GM18498 (cell line): Measurements from ENCODE around the gene SH3RF2.
"Not testable (repeated sequence)": the region's sequence is repeated elsewhere in the genome, so short reads cannot be mapped to it uniquely, and the experiment has no call there.

Experiments used
- ATAC-seq: cut with Tn5 transposase; IDR thresholded peaks from one replicate; pipeline ENCODE4 v1.9.1; 2021; ENCODE audit warnings: mild to moderate bottlenecking, moderate library complexity; ENCODE audit not compliant: unreplicated experiment

Gene SH3RF2

DNA sequence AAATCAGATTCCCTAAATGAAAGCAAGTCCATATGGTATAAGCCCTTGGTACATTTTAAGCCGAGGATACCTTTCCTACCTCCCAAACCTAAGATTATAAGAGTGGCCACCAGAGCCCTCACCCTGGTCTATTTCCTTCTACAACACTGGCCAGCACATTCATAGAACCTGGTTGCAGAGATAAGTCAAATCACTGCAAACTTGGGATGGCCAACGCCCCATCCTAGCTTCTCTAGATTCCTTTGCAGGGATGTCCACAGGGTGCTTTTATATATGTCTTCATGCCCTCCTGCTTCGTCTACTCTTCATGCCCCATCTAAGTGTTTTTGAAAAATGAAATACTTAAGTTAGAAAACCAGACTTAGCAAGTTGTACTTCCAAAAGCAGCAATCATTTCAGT, 41.8 kb downstream of the SH3RF2 start:
- ATAC-seq = no peak

DNA sequence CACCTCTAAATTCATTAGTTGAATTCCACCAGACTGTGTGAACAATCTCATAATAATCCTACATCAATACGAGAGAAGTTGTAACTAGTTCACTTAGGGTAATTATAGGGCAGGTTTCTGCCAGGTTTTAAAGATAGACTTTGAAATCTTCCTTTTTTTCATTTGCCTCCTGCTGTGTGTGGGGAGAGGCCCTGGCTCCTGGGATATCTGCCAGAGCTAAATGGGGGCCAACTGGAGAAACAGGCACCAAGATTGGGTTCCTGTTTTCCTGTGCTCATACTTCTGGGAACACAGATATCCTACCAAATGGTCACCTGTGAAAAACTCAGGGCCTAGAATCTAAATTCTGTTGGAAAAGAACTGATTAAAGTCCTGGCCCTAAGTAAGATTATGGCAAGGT, 42.3 kb downstream of the SH3RF2 start:
- ATAC-seq = no peak

DNA sequence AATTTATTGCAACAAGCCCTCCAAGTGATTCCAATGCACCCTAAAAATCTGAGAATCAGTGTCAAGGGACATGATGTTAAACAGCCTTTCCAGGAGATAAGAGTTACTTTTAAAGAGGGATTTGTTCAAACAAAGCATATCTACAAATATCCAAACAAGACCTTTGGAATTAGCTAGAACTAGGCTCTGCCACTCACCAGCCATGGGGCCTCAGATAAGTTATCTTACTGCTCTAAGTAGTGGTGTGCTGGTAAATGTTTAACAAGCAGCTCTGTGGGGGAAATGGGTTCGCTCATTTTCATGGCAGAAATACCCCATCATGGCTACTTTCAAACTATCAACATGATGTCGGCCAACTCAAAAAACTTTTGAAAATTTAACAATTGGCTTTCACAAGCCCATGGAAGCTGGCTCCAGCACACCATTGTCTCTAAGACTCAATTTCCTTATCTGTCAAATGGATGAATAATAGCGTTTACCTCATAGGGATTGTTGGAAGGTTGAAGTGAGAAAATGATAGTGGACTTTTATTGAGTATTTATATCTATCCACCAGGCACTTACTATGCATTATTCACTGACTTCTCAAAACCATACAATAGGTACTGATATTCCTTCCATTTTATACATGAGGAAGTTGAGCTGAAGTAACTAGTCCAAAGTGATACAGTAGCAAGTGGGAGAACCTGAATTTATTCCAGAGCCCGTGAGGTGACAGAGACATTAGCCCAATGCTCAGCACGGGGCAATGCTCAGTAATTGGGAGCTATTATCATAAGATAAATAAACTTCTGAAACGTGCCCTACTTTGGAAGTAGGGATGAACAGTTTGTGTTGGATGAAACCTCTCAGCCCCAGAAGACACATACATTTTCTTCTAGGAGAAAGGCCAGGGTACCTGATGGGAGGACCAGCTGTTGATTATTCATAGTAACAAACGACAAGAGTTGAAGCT, 43.2 kb downstream of the SH3RF2 start:
- ATAC-seq = no peak

DNA sequence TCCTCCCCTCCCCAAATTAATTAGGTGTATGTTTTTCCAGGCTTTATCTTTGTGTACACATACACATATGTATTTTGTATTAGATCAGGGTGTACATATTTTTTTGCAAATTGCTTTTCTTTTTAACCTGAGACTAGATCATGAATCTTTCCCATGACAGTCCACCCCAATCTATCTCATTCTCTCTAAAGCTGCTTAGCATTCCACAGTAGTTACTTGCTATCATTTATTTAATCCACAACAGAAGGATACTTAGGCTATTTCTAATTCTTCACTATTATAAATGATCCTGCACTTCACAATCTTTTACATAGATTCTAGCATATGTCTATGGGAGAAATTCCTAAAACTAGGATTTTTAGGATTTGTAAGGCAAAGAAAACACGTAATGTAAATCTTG, 43.9 kb downstream of the SH3RF2 start:
- no peak for ATAC-seq

DNA sequence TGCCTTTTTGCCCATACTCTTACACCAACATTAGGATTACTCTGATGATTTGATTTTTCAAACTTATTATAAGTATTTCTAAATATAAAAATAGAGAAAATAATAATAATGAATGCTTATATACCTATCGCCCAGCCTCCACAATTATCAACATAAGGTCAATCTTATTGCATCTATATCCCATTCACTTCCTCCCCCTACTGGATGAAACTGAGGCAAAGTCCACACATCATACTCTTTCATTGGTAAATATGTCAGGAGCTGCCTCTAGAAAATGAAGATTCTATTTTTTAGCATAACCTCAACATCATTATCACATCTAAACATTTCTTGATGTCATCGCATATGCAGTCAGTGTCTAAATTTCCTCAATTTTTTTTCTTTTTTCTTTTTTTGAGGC, 44.3 kb downstream of the SH3RF2 start:
- no peak for ATAC-seq

DNA sequence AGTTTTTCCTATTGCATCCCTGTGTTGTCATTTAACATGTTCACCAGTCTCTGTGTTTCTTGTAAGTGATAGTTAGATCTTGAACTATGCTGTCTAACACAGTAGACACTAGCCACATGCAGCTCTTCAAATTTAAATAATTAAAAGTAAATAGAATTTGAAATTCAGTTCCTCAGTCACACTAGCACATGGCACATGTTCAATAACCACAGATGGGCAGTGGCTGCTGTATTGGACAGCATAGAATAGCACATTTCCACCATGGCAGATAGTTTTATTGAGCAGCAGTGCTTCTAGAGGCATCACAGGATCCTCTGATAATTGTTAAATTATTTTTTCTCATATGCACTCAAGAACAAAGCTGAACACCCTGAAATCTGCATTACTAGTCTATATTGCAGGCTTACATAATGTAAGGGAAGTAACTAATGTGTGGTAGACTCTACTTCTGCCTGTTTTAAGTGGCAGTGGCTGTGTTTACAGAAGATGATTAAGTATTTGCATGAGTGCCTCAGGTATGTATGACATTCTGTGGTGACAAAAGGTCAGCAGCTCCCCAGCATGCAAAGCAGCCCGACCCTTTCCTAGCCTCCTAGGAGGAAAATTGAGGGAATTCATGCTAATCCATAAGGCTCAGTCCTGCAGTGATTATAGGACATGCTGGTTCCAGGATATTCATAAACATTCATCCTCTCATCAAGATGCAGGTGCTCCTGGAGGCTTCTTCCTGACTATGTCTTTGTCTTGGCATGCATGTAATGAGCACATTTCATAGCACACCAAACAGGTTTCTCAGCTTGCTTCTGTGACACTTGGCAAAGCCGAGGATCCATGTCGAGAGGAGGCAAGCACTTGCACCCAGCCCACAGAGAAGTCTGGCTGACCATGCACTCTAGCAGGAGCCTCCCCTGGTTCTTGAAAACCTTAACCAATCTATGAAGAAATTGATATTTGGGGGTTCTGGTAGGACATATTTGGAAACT, 45.5 kb downstream of the SH3RF2 start:
- no peak for ATAC-seq

DNA sequence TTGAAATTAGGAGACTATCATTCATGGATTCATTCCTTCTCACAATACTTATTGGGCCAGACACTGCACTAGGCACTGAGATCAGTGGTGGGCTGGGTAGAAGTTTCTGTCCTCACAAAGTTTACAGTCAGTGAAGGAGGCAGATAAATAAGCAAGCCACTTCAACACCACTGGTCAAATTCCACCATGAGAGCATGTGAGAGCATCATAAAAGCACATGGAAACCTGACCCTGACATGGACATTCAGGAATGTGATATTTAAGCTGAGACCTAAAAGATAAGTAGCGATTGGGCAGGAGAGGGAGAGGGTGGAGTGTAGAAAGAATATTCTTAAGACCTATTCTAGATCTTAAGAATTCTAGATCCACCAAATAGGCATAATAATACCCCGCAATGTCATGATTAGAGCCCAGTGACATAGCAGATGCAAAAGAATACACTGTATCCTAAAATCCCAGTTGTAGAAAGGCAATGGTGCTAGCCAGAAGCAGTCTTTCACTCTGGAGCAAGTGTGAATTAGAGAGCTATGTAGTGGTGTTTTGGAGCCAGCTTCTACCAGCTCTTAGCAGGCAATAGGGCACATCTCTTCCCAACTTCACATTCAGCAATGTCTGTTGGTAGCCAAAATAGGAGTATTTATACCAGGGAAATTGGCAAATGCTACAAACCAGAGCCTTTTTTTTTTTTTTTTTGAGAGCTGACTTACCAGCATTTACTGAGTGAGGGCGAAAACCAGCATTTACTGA, 46.4 kb downstream of the SH3RF2 start:
- no peak for ATAC-seq

DNA sequence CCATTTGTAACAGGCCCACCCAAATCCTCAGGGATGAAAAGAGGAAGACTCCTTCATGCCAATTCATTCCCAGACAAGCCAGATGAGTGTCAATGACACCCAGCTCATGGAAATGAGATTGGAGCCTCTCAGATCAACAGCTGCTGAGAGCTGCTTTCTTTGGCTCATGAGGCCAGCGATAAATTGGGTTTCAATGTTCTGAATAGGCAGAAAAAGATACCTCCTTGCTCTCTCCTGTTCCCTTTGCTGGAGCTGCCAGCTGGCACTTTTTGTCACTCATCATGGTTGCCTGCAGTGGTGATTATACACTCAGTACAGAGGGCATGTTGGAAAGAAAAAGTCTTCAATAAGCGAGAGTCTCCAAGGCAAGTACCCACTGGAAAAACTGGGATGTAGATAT, 47.1 kb downstream of the SH3RF2 start:
- no peak for ATAC-seq

DNA sequence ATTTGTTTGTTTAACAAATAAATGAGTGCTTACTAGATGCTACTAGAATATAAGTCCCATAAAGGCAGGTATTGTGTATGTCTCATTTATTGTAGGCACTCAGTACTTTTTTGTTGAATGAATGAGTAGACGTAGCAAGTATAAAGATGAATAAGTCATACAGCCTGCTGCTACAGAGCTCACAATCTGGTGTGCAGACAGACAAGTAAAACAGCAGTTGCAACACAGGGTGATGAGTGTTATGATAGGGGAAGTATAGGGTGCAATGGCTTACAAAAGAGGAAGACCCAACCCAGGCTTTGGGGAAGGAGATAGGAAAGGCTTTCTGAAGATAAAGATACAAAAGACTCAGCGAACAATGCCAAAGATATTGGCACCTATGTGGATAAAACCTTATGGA, 47.7 kb downstream of the SH3RF2 start:
- no peak for ATAC-seq

DNA sequence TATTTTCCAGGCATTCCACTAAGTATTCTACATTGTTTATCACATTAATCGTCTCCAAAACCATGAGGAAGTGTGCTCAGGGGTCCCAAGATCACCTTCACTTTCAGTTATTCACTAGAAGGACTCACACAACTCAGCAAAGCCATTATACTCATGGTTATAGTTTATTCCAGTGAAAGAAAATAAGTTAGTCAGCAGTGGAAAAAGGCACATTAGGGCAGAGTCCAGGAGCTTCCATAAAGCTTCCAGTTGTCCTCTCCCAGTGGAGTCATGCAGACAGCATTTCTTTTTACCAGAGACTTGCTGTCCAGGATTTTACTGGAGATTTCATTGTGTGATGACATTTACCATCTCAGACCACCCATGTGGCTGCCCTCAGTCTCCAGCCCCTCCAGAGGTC, 51.5 kb downstream of the SH3RF2 start:
- ATAC-seq = no peak

DNA sequence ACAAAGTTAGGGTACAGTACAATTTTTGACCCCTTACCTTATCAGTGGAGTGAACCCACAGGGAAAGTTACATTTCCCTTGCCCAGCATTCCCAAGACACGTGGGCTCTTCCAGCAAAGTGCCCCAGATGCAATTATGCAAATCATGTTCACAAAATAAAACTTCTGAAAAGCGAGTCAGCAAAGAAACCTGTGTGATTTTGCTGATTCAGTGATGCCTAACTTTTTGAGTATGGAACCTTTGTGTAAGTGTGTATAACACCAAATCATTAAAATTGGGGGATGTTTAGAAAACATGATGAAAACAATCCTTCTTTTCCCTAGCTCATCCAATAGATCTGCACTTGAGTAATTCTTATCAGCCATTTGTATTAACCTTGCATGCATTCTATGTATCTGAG, 52.6 kb downstream of the SH3RF2 start:
- ATAC-seq = no peak

DNA sequence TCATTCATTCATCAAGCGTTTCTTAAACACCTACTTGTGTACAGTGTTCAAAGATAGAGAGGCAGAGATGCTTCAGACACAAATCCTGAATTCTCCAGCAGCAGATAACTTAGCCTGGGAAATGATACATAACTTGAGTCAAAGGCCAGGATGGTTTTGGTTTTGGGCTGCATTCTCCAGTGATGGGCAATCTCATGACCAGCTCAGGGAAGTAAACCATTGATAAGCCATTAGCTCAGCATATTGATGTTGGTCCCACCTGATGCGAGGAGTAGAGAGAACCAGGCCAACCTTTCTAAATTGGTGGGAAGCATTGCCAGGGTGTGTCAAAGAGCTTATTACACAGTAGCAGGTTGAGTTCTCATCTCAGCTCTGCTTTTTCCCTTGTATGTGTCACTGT, 53.0 kb downstream of the SH3RF2 start:
- ATAC-seq = no peak

DNA sequence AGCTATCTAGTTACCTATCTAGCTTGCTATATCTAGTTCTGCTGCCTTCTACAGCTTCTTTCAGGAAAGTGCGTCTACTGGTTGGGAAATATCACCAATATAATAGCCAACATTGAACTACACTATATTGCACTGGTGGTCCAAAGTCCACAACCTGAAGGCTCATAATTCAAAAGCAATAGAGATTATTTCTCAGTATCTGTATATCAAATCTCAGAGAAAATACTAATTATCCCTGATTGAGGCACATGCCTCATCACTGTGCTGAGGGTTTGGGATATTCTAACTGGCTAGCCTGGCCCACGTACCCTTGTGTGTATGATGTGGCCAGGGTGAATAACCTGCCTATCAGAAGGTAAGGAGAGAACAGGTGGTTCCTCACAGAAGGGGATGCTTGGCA, 53.8 kb downstream of the SH3RF2 start:
- ATAC-seq = no peak

DNA sequence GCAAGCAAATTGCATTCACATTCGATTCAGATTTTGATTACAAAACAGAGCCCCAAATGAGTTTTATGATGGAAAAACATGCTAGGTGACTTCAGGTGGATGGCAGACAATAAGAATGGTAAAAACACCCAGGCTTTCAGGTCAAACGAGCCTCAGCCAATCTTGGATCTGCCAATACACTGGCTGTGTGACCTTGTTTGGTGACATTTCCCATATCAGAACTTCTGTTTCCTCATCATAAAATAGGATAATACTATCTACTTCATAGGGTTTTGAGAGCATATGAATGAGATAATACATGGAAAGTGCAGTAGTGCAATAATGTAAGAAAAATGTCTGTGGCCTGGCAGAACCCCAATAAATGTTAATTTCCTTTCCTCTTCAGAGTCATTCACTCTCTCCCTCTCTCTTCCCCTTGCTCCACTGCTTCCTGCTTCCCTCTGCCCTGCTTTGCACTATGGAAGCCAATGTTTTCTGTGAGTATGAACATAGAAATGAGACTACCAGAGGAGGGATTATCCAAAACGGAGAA, 54.7 kb downstream of the SH3RF2 start:
- no peak for ATAC-seq

DNA sequence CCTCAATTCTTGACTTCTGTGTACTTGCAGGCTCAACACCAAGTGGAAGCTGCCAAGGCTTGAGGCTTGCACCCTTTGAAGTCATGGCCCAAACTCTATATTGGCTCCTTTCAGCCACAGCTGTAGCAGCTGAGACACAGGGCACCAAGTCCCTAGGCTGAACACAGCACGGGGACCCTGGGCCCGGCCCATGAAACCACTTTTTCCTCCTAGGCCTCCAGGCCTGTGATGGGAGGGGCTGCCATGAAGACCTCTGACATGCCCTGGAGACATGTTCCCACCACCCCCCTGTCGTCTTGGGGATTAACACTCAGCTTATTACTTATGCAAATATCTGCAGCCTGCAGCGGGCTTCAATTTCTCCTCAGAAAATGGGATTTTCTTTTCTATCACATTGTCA, 57.2 kb downstream of the SH3RF2 start:
- not testable (repeated sequence) for ATAC-seq

DNA sequence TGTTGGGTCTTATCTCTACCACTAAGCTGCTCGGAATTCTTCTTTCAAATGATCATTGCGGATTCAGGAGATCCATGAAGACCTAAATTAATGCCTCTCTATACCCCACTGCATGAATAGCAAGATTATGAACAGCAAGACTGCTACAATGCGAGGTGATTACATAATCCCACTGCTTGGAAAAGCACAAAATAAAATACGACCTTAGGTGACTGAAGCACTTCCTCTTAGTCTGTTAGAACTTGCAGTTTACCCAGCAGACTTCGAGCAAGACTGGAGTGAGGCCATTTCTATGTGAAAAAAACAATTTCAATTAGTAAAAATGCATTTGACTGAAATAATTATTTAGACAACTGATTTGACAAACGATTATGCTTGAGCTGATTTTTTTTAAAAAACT, 59.8 kb downstream of the SH3RF2 start:
- ATAC-seq = no peak

DNA sequence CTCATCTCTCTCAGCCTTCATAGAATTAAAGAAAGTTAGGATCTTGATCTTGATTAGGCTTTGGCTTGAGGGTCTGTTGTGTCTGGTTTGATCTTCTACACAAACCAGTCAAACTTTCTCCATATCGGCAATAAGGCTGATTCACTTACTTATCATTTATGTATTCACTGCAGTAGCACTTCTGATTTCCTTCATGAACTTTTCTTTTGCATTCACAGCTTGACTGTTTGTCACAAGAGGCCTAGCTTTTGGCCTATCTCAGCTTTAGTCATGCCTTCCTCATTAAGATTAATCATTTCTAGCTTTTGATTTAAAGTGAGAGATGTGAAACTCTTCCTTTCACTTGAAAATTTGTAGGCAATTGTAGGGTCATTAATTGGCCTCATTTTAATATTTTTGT, 62.8 kb downstream of the SH3RF2 start:
- no peak for ATAC-seq

DNA sequence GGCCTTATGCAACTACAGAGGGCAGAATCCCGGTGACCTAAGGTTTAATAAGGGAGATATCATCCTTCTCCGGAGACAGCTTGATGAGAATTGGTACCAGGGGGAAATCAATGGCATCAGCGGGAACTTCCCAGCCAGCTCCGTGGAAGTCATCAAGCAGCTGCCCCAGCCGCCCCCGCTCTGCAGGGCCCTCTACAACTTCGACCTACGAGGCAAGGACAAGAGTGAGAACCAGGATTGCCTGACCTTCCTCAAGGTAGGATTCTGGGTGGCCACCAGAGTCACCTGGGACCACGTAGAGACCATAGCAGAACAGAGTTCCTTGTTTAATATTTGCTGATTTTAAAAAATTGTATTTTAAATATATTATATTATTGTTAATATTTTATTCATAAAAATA, 63.7 kb downstream of the SH3RF2 start:
- no peak for ATAC-seq

DNA sequence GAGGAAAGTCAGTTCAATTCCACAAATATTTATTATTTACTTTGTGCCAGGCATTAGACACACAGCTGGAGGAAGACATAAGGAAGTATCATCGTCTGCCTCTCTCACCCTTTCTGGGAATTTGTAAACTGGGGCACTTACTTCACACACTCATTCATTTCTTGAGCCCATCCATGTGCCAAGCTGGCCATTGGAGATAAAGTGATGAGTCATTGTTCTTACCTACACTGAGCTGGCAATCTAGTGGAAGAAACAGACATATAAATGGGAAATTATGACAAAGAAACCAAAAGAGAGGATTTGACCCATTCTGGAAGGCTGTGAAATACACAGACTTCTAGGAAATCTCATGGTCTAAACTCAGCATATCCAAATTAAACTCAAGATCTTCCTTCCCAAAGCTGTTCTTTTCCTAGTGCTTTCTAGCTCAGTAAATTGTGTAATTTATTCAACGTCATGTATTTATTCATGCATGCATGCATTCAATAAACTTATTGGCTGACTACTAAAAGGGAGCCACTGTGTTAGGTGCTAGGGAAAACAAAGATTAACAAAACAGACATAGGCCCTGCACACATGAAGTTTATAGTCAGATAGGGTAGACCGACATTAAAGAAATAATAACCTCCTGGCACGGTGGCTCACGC, 65.3 kb downstream of the SH3RF2 start:
- ATAC-seq = no peak

DNA sequence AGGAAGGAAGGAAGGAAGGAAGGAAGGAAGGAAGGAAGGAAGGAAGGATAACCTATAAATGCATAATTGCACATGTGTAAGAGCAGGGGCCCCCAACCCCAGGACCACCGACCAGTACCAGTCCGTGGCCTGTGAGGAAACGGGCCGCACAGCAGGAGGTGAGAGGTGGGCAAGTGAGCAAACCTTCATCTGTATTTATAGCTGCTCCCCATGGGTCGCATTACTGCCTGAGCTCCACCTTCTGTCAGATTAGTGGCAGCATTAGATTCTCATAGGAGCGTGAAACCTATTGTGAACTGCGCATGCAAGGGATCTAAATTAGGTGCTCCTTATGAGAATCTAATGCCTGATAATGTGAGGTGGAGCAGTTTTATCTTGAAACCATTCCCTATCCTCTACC, 66.1 kb downstream of the SH3RF2 start:
- no peak for ATAC-seq
